HCT116 (cell line): ENCODE measurements around the gene SERPINH1. TPM values are rescaled to one million over a fixed set of nuclear protein-coding genes. Genes with fewer than 3 reads are reported as not detected.

Experiments used
- ATAC-seq: fragments of 200-7000 bp; cut with Tn5 transposase; 2 replicates; pipeline ENCODE4 v1.9.1; 2020; ENCODE audit warnings: mild to moderate bottlenecking, moderate library complexity
- BruUV-seq: library from RNA; stranded (reverse); fragments of 400-500 nt; replicated peaks from 2 replicates; lab custom pipeline; 2021; lab: Mats Ljungman, UMichigan
- CTCF ChIA-PET: fragments of 300-600 bp; sonication (Branson Sonifier 250); formaldehyde crosslinking; loops from one replicate; lab custom pipeline; 2021; ENCODE audit warnings: antibody characterized with exemption; lab: Charles Lee
- POLR2A ChIA-PET: fragments of 300-600, 350-600 bp; sonication (Branson Sonifier 250); formaldehyde crosslinking; loops from one replicate; lab custom pipeline; 2021; ENCODE audit warnings: antibody characterized with exemption; lab: Charles Lee
- RAD21 ChIA-PET, 2 experiments: fragments of 300-600 bp; sonication (Branson Sonifier 250); formaldehyde crosslinking; loops; one replicate each; lab custom pipeline; 2023; ENCODE audit warnings: low total read pairs in 2 of 2; ENCODE audit not compliant: uncharacterized antibody in 2 of 2, unreplicated experiment in 2 of 2, low non-redundant PET in 1 of 2; lab: Charles Lee
- DNase-seq: peaks from one replicate; pipeline ENCODE4 v3.0.0-alpha.2; 2010; ENCODE audit warnings: low read depth, low spot score
- H2AFZ ChIP-seq: fragments of 200-600 bp; shearing (Covaris generic), sonication (generic); 2 replicates; pipeline ENCODE4 v1.6.1; 2017; ENCODE audit warnings: low read depth, mixed run types, mixed read lengths, antibody characterized with exemption, low read length; ENCODE audit not compliant: poor library complexity, severe bottlenecking
- H3K27ac ChIP-seq: 2 replicates; pipeline ENCODE4 v1.5.1; 2012; ENCODE audit warnings: low read depth, low read length
- H3K27me3 ChIP-seq: fragments of 200-600 bp; sonication (generic); 2 replicates; pipeline ENCODE4 v1.6.1; 2016; ENCODE audit warnings: mixed run types, low read length, mixed read lengths; ENCODE audit not compliant: insufficient read depth
- H3K36me3 ChIP-seq, 2 experiments: fragments of 200-500 bp in 1 of 2; fragments of 200-600 bp in 1 of 2; sonication (Bioruptor generic) in 1 of 2; sonication (generic) in 1 of 2; 2 replicates each; pipeline versions ENCODE4 v1.5.1 to v1.6.1; 2014 to 2016; ENCODE audit warnings: low read length in 2 of 2, inconsistent platforms in 1 of 2, mixed read lengths in 1 of 2, mixed run types in 1 of 2; ENCODE audit not compliant: insufficient read depth in 2 of 2, control insufficient read depth in 1 of 2
- H3K4me1 ChIP-seq, 2 experiments: fragments of 200-600 bp in 1 of 2; sonication (generic) in 1 of 2; 2 replicates each; pipeline versions ENCODE4 v1.5.1 to v1.6.1; 2012 to 2017; ENCODE audit warnings: low read length in 2 of 2, inconsistent platforms in 1 of 2, mild to moderate bottlenecking in 1 of 2, mixed read lengths in 1 of 2, mixed run types in 1 of 2, moderate library complexity in 1 of 2; ENCODE audit not compliant: insufficient read depth in 2 of 2, control insufficient read depth in 1 of 2
- H3K4me2 ChIP-seq: fragments of 200-600 bp; sonication (generic); 2 replicates; pipeline ENCODE4 v1.6.1; 2017; ENCODE audit warnings: mixed run types, low read length, mixed read lengths
- H3K4me3 ChIP-seq, 2 experiments: fragments of 200-600 bp in 1 of 2; sonication (generic) in 1 of 2; replicated peaks in 1 of 2; 2 replicates each; pipeline ENCODE4 v1.5.1; 2011 to 2016; ENCODE audit warnings: low read length in 2 of 2, control low read depth in 1 of 2, low read depth in 1 of 2, mild to moderate bottlenecking in 1 of 2, mixed read lengths in 1 of 2, mixed run types in 1 of 2
- H3K79me2 ChIP-seq: fragments of 200-600 bp; sonication (generic); 2 replicates; pipeline ENCODE4 v1.6.1; 2017; ENCODE audit warnings: mild to moderate bottlenecking, mixed run types, low read length, moderate library complexity, mixed read lengths; ENCODE audit not compliant: insufficient read depth
- H3K9ac ChIP-seq: fragments of 200-600 bp; sonication (generic); 2 replicates; pipeline ENCODE4 v1.6.1; 2016; ENCODE audit warnings: low read length, mixed read lengths
- H3K9me2 ChIP-seq: fragments of 200-600 bp; sonication (generic), shearing (Covaris generic); 2 replicates; pipeline ENCODE4 v1.6.1; 2017; ENCODE audit warnings: mixed run types, mild to moderate bottlenecking, moderate library complexity; ENCODE audit not compliant: insufficient read depth
- H3K9me3 ChIP-seq, 2 experiments: fragments of 200-500 bp in 1 of 2; fragments of 200-600 bp in 1 of 2; sonication (Bioruptor generic) in 1 of 2; sonication (generic) in 1 of 2; 2 replicates each; pipeline ENCODE4 v1.6.1; 2014 to 2017; ENCODE audit warnings: low read length in 2 of 2, mixed read lengths in 2 of 2, inconsistent platforms in 1 of 2, low read depth in 1 of 2, mild to moderate bottlenecking in 1 of 2, mixed run types in 1 of 2, moderate library complexity in 1 of 2; ENCODE audit not compliant: control insufficient read depth in 1 of 2, insufficient read depth in 1 of 2
- H4K20me1 ChIP-seq: fragments of 200-600 bp; sonication (generic), shearing (Covaris generic); 2 replicates; pipeline ENCODE4 v1.6.1; 2017; ENCODE audit warnings: mixed run types, mild to moderate bottlenecking, moderate library complexity; ENCODE audit not compliant: insufficient read depth
- CBX3 ChIP-seq: IDR thresholded peaks from 2 replicates; pipeline ENCODE4 v1.6.1; 2012; ENCODE audit warnings: low read depth
- CTCF ChIP-seq, 3 experiments: fragments of 200-600 bp in 1 of 3; sonication (generic) in 1 of 3; IDR thresholded peaks in 2 of 3; conservative IDR thresholded peaks in 1 of 3; 2 replicates each; pipeline ENCODE4 v1.5.1; 2012 to 2017; ENCODE audit warnings: low read depth in 2 of 3, low read length in 2 of 3, antibody characterized with exemption in 1 of 3, borderline replicate concordance in 1 of 3, control low read depth in 1 of 3, mild to moderate bottlenecking in 1 of 3, mixed read lengths in 1 of 3, mixed run types in 1 of 3, moderate library complexity in 1 of 3; ENCODE audit not compliant: insufficient read depth in 1 of 3
- EGR1 ChIP-seq: IDR thresholded peaks from 2 replicates; pipeline ENCODE4 v1.6.1; 2012; ENCODE audit warnings: low read depth
- ELF1 ChIP-seq: IDR thresholded peaks from 2 replicates; pipeline ENCODE4 v1.6.1; 2012; ENCODE audit warnings: low read depth, borderline replicate concordance
- EZH2 ChIP-seq: fragments of 200-600 bp; sonication (generic); IDR thresholded peaks from 2 replicates; pipeline ENCODE4 v1.6.1; 2017; ENCODE audit warnings: antibody characterized with exemption, mixed run types
- EZH2phosphoT487 ChIP-seq: fragments of 200-600 bp; IDR thresholded peaks from 2 replicates; pipeline ENCODE4 v1.6.1; 2018; ENCODE audit warnings: antibody characterized with exemption, borderline replicate concordance
- FOSL1 ChIP-seq: IDR thresholded peaks from 2 replicates; pipeline ENCODE4 v1.6.1; 2012; ENCODE audit warnings: low read depth
- JUND ChIP-seq: IDR thresholded peaks from 2 replicates; pipeline ENCODE4 v1.6.1; 2012
- POLR2AphosphoS5 ChIP-seq: IDR thresholded peaks from 2 replicates; pipeline ENCODE4 v1.6.1; 2011; ENCODE audit warnings: mild to moderate bottlenecking, low read depth, low read length, moderate library complexity
- RAD21 ChIP-seq: IDR thresholded peaks from 2 replicates; pipeline ENCODE4 v1.6.1; 2012; ENCODE audit warnings: low read depth, mild to moderate bottlenecking
- SIN3A ChIP-seq: IDR thresholded peaks from 2 replicates; pipeline ENCODE4 v1.6.1; 2012; ENCODE audit warnings: low read depth
- SRF ChIP-seq: IDR thresholded peaks from 2 replicates; pipeline ENCODE4 v1.6.1; 2012; ENCODE audit warnings: low read depth
- YY1 ChIP-seq: IDR thresholded peaks from 2 replicates; pipeline ENCODE4 v1.6.1; 2011; ENCODE audit warnings: low read length, low read depth, moderate library complexity, mild to moderate bottlenecking; ENCODE audit not compliant: insufficient replicate concordance; ENCODE audit errors: extremely low read depth
- ZBTB33 ChIP-seq: IDR thresholded peaks from 2 replicates; pipeline ENCODE4 v1.6.1; 2011; ENCODE audit warnings: mild to moderate bottlenecking, low read length, moderate library complexity; ENCODE audit not compliant: insufficient replicate concordance; ENCODE audit errors: extremely low read depth
- ZFX ChIP-seq: fragments of 450-650 bp; IDR thresholded peaks from 2 replicates; pipeline ENCODE4 v1.6.1; 2017
- ZNF274 ChIP-seq: fragments of 200-500 bp; sonication (Bioruptor generic); IDR thresholded peaks from 2 replicates; pipeline ENCODE4 v1.6.1; 2014; ENCODE audit warnings: mild to moderate bottlenecking, low read depth, low read length, inconsistent platforms
- intact Hi-C: fragments of 100-400 bp; cut with micrococcal nuclease; formaldehyde crosslinking; loops from 2 replicates; pipeline ENCODE4 v1.10.0; 2022
- total RNA-seq: library from RNA; stranded (reverse); gene quantifications from one replicate; pipeline ENCODE4 v1.2.1, GENCODE V29; 2021; ENCODE audit not compliant: unreplicated experiment

SERPINH1 gene
- total RNA-seq, 1 experiment from 2014 or later, result 84.9 TPM

- no peaks in the 10 kb centered on the region for H3K9me2 ChIP-seq
- CTCF ChIA-PET, result no interaction called here
- no TSS peak for BruUV-seq
Measured at GRCh38 chr11:75611823-75612222, 49.8 kb downstream of the SERPINH1 start.

GRCh38 chr11:75615751-75616150 lies 53.7 kb downstream of the SERPINH1 start:
- H3K4me3 ChIP-seq, result no peak overlapping the region
- no peaks in the 10 kb centered on the region for H3K36me3 ChIP-seq
- intact Hi-C loops, result no loop called here
- no peak for ATAC-seq
- H3K27me3 ChIP-seq, result no peaks in the 10 kb centered on the region
- RAD21 ChIA-PET, result no interaction called here
- H2AFZ ChIP-seq, result no peak overlapping the region
- no peak overlapping the region for H3K9ac ChIP-seq
- H4K20me1 ChIP-seq, result no peaks in the 10 kb centered on the region
- CTCF ChIA-PET, result no interaction called here
- H3K9me2 ChIP-seq, result no peaks in the 10 kb centered on the region
- no peak for DNase-seq
- H3K9me3 ChIP-seq, result no peaks in the 10 kb centered on the region
- POLR2A ChIA-PET, result no interaction called here
- no peaks in the 10 kb centered on the region for H3K4me1 ChIP-seq
- no TSS peak for BruUV-seq
- H3K79me2 ChIP-seq, result no peaks in the 10 kb centered on the region
- no peak overlapping the region for H3K4me2 ChIP-seq
- H3K27ac ChIP-seq, result no peak overlapping the region
- TF ChIP-seq EGR1 (no peak), ZNF274 (no peak), CTCF (IDR thresholded peaks at IDR 0.05 in 2 of 3, conservative IDR thresholded peaks at IDR 0.05 in 1 of 3; ENCODE audit: borderline replicate concordance in 1 of 3, insufficient read depth in 1 of 3, low read depth in 2 of 3, low read length in 2 of 3) (no peak), POLR2AphosphoS5 (no peak), SIN3A (no peak), RAD21 (no peak), EZH2phosphoT487 (no peak), EZH2 (no peak), ELF1 (no peak), ZFX (no peak), CBX3 (no peak), SRF (no peak), YY1 (no peak), JUND (no peak), ZBTB33 (no peak)

More at GRCh38 chr11:75611823-75612222, 49.8 kb downstream of the SERPINH1 start:
- DNase-seq, result no peak
- H4K20me1 ChIP-seq, result no peaks in the 10 kb centered on the region
- H3K79me2 ChIP-seq, result no peaks in the 10 kb centered on the region
- no peak overlapping the region for H3K27ac ChIP-seq
- no peaks in the 10 kb centered on the region for H3K36me3 ChIP-seq
- TF ChIP-seq FOSL1, result no peak
- TF ChIP-seq ZFX, result no peak
- no peaks in the 10 kb centered on the region for H3K4me1 ChIP-seq
- H2AFZ ChIP-seq, result no peak overlapping the region
- H3K4me3 ChIP-seq, result no peak overlapping the region
- RAD21 ChIA-PET, result no interaction called here
- no peaks in the 10 kb centered on the region for H3K9me3 ChIP-seq
- intact Hi-C loops, result no loop called here
- H3K9ac ChIP-seq, result no peak overlapping the region
- no peak overlapping the region for H3K4me2 ChIP-seq
- POLR2A ChIA-PET, result no interaction called here
- no peak for ATAC-seq
- H3K27me3 ChIP-seq, result 0 out of 2 replicates have a peak, but pooled peaks cover 8% of the 10 kb centered on the region
